H1 (cell line): ENCODE measurements around the gene NUDT9. TPM values are rescaled to one million over a fixed set of nuclear protein-coding genes. Genes with fewer than 3 reads are reported as not detected.
"Not testable (repeated sequence)": the region's sequence is repeated elsewhere in the genome, so short reads cannot be mapped to it uniquely, and the experiment has no call there.

Experiments used
- CTCF ChIA-PET: fragments of 300-600 bp; sonication (Branson Sonifier 250); formaldehyde crosslinking; loops from one replicate; lab custom pipeline; 2021; ENCODE audit not compliant: partially characterized antibody; lab: Charles Lee
- POLR2A ChIA-PET: fragments of 300-600 bp; sonication (Branson Sonifier 250); formaldehyde crosslinking; loops from one replicate; lab custom pipeline; 2021; ENCODE audit warnings: inconsistent platforms; ENCODE audit not compliant: partially characterized antibody; lab: Charles Lee
- DNase-seq, 2 experiments: peaks; one replicate each; pipeline versions ENCODE4 v3.0.0 to v3.0.0-alpha.2; 2010 to 2022; ENCODE audit warnings: low spot score in 2 of 2, low read depth in 1 of 2, mixed read lengths in 1 of 2
- FAIRE-seq: peaks from 2 replicates; lab custom pipeline; 2011; peaks lifted over from hg19 to GRCh38; lab: Jason Lieb, UNC
- H2AFZ ChIP-seq: 2 replicates; pipeline ENCODE4 v1.8.1; 2012; ENCODE audit warnings: low read length, inconsistent platforms
- H2AK5ac ChIP-seq: 2 replicates; pipeline ENCODE4 v1.6.1; 2013; ENCODE audit warnings: low read depth, low read length
- H2BK120ac ChIP-seq: replicated peaks from 2 replicates; pipeline ENCODE3; 2013; ENCODE audit warnings: low read depth, low read length, inconsistent platforms
- H2BK12ac ChIP-seq: 2 replicates; pipeline ENCODE4 v1.6.1; 2013; ENCODE audit warnings: low read depth, low read length
- H2BK15ac ChIP-seq: 2 replicates; pipeline ENCODE4 v1.6.1; 2013; ENCODE audit warnings: low read length
- H2BK20ac ChIP-seq: 2 replicates; pipeline ENCODE4 v1.6.1; 2013; ENCODE audit warnings: low read length
- H2BK5ac ChIP-seq: 2 replicates; pipeline ENCODE4 v1.6.1; 2013; ENCODE audit warnings: low read depth, low read length
- H3K14ac ChIP-seq: 2 replicates; pipeline ENCODE4 v1.6.1; 2013; ENCODE audit warnings: inconsistent platforms; ENCODE audit not compliant: insufficient read length
- H3K18ac ChIP-seq: 2 replicates; pipeline ENCODE4 v1.6.1; 2013; ENCODE audit warnings: low read length; ENCODE audit errors: extremely low read depth
- H3K23ac ChIP-seq: 2 replicates; pipeline ENCODE4 v1.6.1; 2013; ENCODE audit warnings: inconsistent platforms; ENCODE audit not compliant: insufficient read length
- H3K23me2 ChIP-seq: 2 replicates; pipeline ENCODE4 v1.6.1; 2013; ENCODE audit warnings: low read depth, low read length
- H3K27ac ChIP-seq: 2 replicates; pipeline ENCODE4 v1.6.1; 2011; ENCODE audit warnings: low read depth, low read length, inconsistent platforms
- H3K27me3 ChIP-seq, 4 experiments: replicated peaks in 1 of 4; 1 replicate in 1 of 4; 2 replicates in 3 of 4; pipeline versions ENCODE4 v1.6.1 to v1.8.1; 2011 to 2013; ENCODE audit warnings: low read length in 3 of 4, mild to moderate bottlenecking in 3 of 4, inconsistent platforms in 2 of 4, mixed read lengths in 2 of 4, moderate library complexity in 1 of 4; ENCODE audit not compliant: control insufficient read depth in 3 of 4, insufficient read depth in 3 of 4; ENCODE audit errors: extremely low read depth in 1 of 4
- H3K36me3 ChIP-seq, 4 experiments: 2 replicates each; pipeline versions ENCODE4 v1.6.1 to v1.8.1; 2011 to 2013; ENCODE audit warnings: mild to moderate bottlenecking in 4 of 4, low read length in 3 of 4, moderate library complexity in 2 of 4, control low read depth in 1 of 4, inconsistent platforms in 1 of 4; ENCODE audit not compliant: insufficient read depth in 4 of 4, control insufficient read depth in 2 of 4
- H3K4ac ChIP-seq: replicated peaks from 2 replicates; pipeline ENCODE3; 2013; ENCODE audit warnings: low read length, low read depth, mixed read lengths, inconsistent platforms; ENCODE audit not compliant: insufficient read length
- H3K4me1 ChIP-seq, 4 experiments: replicated peaks in 1 of 4; 1 replicate in 1 of 4; 2 replicates in 3 of 4; pipeline versions ENCODE4 v1.6.1 to v1.8.1; 2011 to 2013; ENCODE audit warnings: low read length in 3 of 4, inconsistent platforms in 2 of 4, mixed read lengths in 1 of 4; ENCODE audit not compliant: insufficient read depth in 4 of 4, control insufficient read depth in 3 of 4
- H3K4me2 ChIP-seq, 2 experiments: 2 replicates each; pipeline versions ENCODE4 v1.6.1 to v1.8.1; 2011 to 2013; ENCODE audit warnings: low read depth in 2 of 2, low read length in 2 of 2, control low read depth in 1 of 2, inconsistent platforms in 1 of 2, mild to moderate bottlenecking in 1 of 2; ENCODE audit not compliant: insufficient read depth in 1 of 2
- H3K4me3 ChIP-seq, 4 experiments: fragments of 200-600, 300-600 bp in 1 of 4; sonication (generic), shearing (Covaris generic), sonication (Bioruptor Twin) in 1 of 4; 2 replicates each; pipeline versions ENCODE4 v1.5.1 to v1.8.1; 2011 to 2016; ENCODE audit warnings: low read length in 4 of 4, low read depth in 3 of 4, control low read depth in 2 of 4, inconsistent platforms in 2 of 4, mild to moderate bottlenecking in 2 of 4, mixed read lengths in 1 of 4, moderate library complexity in 1 of 4; ENCODE audit not compliant: insufficient read depth in 2 of 4; ENCODE audit errors: extremely low read depth in 1 of 4
- H3K56ac ChIP-seq: replicated peaks from 2 replicates; pipeline ENCODE3; 2013; ENCODE audit warnings: low read depth, mild to moderate bottlenecking, mixed read lengths, low read length, inconsistent platforms; ENCODE audit not compliant: insufficient read length
- H3K79me1 ChIP-seq: 2 replicates; pipeline ENCODE4 v1.6.1; 2013; ENCODE audit warnings: low read depth, low read length, control low read depth
- H3K79me2 ChIP-seq, 2 experiments: 2 replicates each; pipeline versions ENCODE4 v1.6.1 to v1.8.1; 2012 to 2013; ENCODE audit warnings: low read length in 2 of 2, mild to moderate bottlenecking in 2 of 2, inconsistent platforms in 1 of 2; ENCODE audit not compliant: insufficient read depth in 2 of 2, control insufficient read depth in 1 of 2
- H3K9ac ChIP-seq, 4 experiments: replicated peaks in 1 of 4; 1 replicate in 1 of 4; 2 replicates in 3 of 4; pipeline versions ENCODE4 v1.6.1 to v1.8.1; 2011 to 2013; ENCODE audit warnings: low read depth in 3 of 4, low read length in 3 of 4, control low read depth in 2 of 4, mild to moderate bottlenecking in 2 of 4, moderate library complexity in 2 of 4, inconsistent platforms in 1 of 4; ENCODE audit errors: extremely low read depth in 1 of 4
- H3K9me3 ChIP-seq, 2 experiments: 2 replicates each; pipeline versions ENCODE4 v1.6.1 to v1.8.1; 2012 to 2013; ENCODE audit warnings: mild to moderate bottlenecking in 2 of 2, moderate library complexity in 2 of 2, control low read depth in 1 of 2, inconsistent platforms in 1 of 2, low read depth in 1 of 2, low read length in 1 of 2, mixed read lengths in 1 of 2; ENCODE audit not compliant: insufficient read depth in 2 of 2
- H4K20me1 ChIP-seq, 2 experiments: replicated peaks in 1 of 2; 2 replicates each; pipeline versions ENCODE3 to v1.8.1; 2011 to 2013; ENCODE audit warnings: inconsistent platforms in 2 of 2, low read length in 2 of 2, mild to moderate bottlenecking in 1 of 2; ENCODE audit not compliant: insufficient read depth in 2 of 2, control insufficient read depth in 1 of 2
- H4K5ac ChIP-seq: 2 replicates; pipeline ENCODE4 v1.6.1; 2013; ENCODE audit warnings: low read length, low read depth, mixed read lengths, inconsistent platforms; ENCODE audit not compliant: insufficient read length
- H4K8ac ChIP-seq: 2 replicates; pipeline ENCODE4 v1.8.0; 2013; ENCODE audit warnings: mild to moderate bottlenecking, moderate library complexity, low read length, inconsistent platforms; ENCODE audit not compliant: insufficient read depth; ENCODE audit errors: extremely low read depth
- H4K91ac ChIP-seq: replicated peaks from 2 replicates; pipeline ENCODE3; 2013; ENCODE audit warnings: low read length, mixed read lengths, inconsistent platforms; ENCODE audit not compliant: insufficient read length
- WGBS, 2 experiments: shearing (Covaris generic) in 1 of 2; methylation state at CpG; one replicate each; pipeline versions ENCODE4 v1.1.6 to v1.1.7; 2013 to 2015; ENCODE audit warnings: low lambda C conversion rate in 2 of 2, mixed read lengths in 2 of 2, inconsistent platforms in 1 of 2, low coverage in 1 of 2, missing lambda C conversion rate in 1 of 2; ENCODE audit not compliant: insufficient replicate concordance in 2 of 2, insufficient coverage in 1 of 2, insufficient read length in 1 of 2; ENCODE audit errors: extremely low coverage in 1 of 2, missing lambda C conversion rate in 1 of 2; 5-methylcytosine and 5-hydroxymethylcytosine counted together
- polyA plus RNA-seq, 7 experiments: library from polyadenylated mRNA; depleted of rRNA in 3 of 7; stranded (reverse) in 5 of 7; unstranded in 2 of 7; fragments of >200 nt in 5 of 7; fragments of 200-250 nt in 2 of 7; gene quantifications; 1 replicate in 5 of 7; 2 replicates in 1 of 7; 4 replicates in 1 of 7; pipeline versions ENCODE4 v1.2.1 to v1.2.3, GENCODE V29; 2011 to 2013; ENCODE audit warnings: missing spikeins in 2 of 7, mixed read lengths in 2 of 7
- total RNA-seq: library from RNA; stranded (reverse); fragmentation: NEBNext Ultra II Directional; extraction: Animal tissue kit (Norgen Biotek cat#: 25700); gene quantifications from 2 replicates; pipeline ENCODE4 v1.2.1, GENCODE V29; 2021

NUDT9 gene
- total and polyA plus RNA-seq, 2 of the 8 experiments (the other 6 are each of a cell fraction or from before 2014, with no cell fraction given), result 13.2 to 27.6 TPM

GRCh38 chr4:87395073-87395472 lies 27.3 kb upstream of the NUDT9 start:
- H2AFZ ChIP-seq, H2BK15ac ChIP-seq, H3K4me1 ChIP-seq, POLR2A ChIA-PET, H3K18ac ChIP-seq, H3K4me2 ChIP-seq, H3K4ac ChIP-seq, H2BK120ac ChIP-seq, H3K79me1 ChIP-seq, H4K8ac ChIP-seq, H3K4me3 ChIP-seq, H2BK20ac ChIP-seq, FAIRE-seq, H3K36me3 ChIP-seq, H4K5ac ChIP-seq, H3K23ac ChIP-seq, H2BK5ac ChIP-seq, H3K14ac ChIP-seq, DNase-seq, H4K91ac ChIP-seq, H3K27me3 ChIP-seq, H2AK5ac ChIP-seq, H3K27ac ChIP-seq, H2BK12ac ChIP-seq, H4K20me1 ChIP-seq, H3K56ac ChIP-seq, H3K9me3 ChIP-seq, H3K9ac ChIP-seq, H3K79me2 ChIP-seq, H3K23me2 ChIP-seq: not testable (repeated sequence)
- WGBS, 2 experiments, result 93% methylated on average over 17 of the region's 23 CpGs; no CpG with 5 or more reads in 1 of the 2 experiments
- CTCF ChIA-PET, result interaction anchor here (0.6 to 1.2 kb wide), 4 partner anchors 15 to 116 kb away, joined by 3 to 4 read pairs (median 4); no protein-coding TSS in a partner anchor

- H2BK15ac ChIP-seq, DNase-seq, H3K27ac ChIP-seq, H3K4ac ChIP-seq, H3K4me2 ChIP-seq, H3K27me3 ChIP-seq, H3K9ac ChIP-seq, H2AFZ ChIP-seq, H3K56ac ChIP-seq, H3K79me2 ChIP-seq, H2BK20ac ChIP-seq, H3K79me1 ChIP-seq, H3K4me3 ChIP-seq, H3K23me2 ChIP-seq, H2BK120ac ChIP-seq, H2BK12ac ChIP-seq, H3K4me1 ChIP-seq, H4K20me1 ChIP-seq, H3K36me3 ChIP-seq, H4K5ac ChIP-seq, H3K18ac ChIP-seq, H3K23ac ChIP-seq, H4K91ac ChIP-seq, H2BK5ac ChIP-seq, POLR2A ChIA-PET, H3K9me3 ChIP-seq, H3K14ac ChIP-seq, FAIRE-seq, H4K8ac ChIP-seq, H2AK5ac ChIP-seq: not testable (repeated sequence)
- CTCF ChIA-PET, result interaction anchor here (0.6 to 1.2 kb wide), 4 partner anchors 16 to 115 kb away, joined by 3 to 4 read pairs (median 4); no protein-coding TSS in a partner anchor
- 86% methylated on average over 5 of the region's 20 CpGs; no CpG with 5 or more reads in 1 of the 2 experiments for WGBS, 2 experiments
These were observed 26.5 kb upstream of the NUDT9 start for GRCh38 chr4:87395851-87396250.
